GM12878 (cell line): ENCODE data around the gene CBX7. TPM values are rescaled to one million over a fixed set of nuclear protein-coding genes. Genes with fewer than 3 reads are reported as not detected.

ENCODE experiments used
- ATF2 ChIP-seq: IDR thresholded peaks from 2 replicates; pipeline ENCODE4 v1.6.1; 2012; ENCODE audit warnings: low read length, inconsistent platforms
- BCL11A ChIP-seq: IDR thresholded peaks from 2 replicates; pipeline ENCODE4 v1.6.1; 2011; ENCODE audit warnings: low read depth, low read length
- BMI1 ChIP-seq: fragments of 450-650 bp; IDR thresholded peaks from 2 replicates; pipeline ENCODE4 v1.6.1; 2016; ENCODE audit warnings: mild to moderate bottlenecking, moderate library complexity, borderline replicate concordance
- CHD2 ChIP-seq: IDR thresholded peaks from 2 replicates; pipeline ENCODE4 v1.6.1; 2011; ENCODE audit warnings: low read depth, low read length, improper control_type of control experiment, borderline replicate concordance
- DPF2 ChIP-seq: fragments of 450-650 bp; IDR thresholded peaks from 2 replicates; pipeline ENCODE4 v1.6.1; 2017; ENCODE audit warnings: mild to moderate bottlenecking
- GABPA ChIP-seq: IDR thresholded peaks from 2 replicates; pipeline ENCODE4 v1.6.1; 2014; ENCODE audit warnings: antibody characterized with exemption, low read depth, mild to moderate bottlenecking, inconsistent platforms
- HSF1 ChIP-seq: fragments of 150-350 bp; IDR thresholded peaks from 2 replicates; pipeline ENCODE4 v1.6.1; 2014; ENCODE audit warnings: mild to moderate bottlenecking, low read depth, low read length
- LARP7 ChIP-seq: fragments of 450-650 bp; IDR thresholded peaks from 2 replicates; pipeline ENCODE4 v1.6.1; 2017; ENCODE audit warnings: mild to moderate bottlenecking
- MYB ChIP-seq: fragments of 150-350 bp; IDR thresholded peaks from 2 replicates; pipeline ENCODE4 v1.6.1; 2014; ENCODE audit warnings: mild to moderate bottlenecking, low read depth, low read length, borderline replicate concordance
- PBX3 ChIP-seq: IDR thresholded peaks from 2 replicates; pipeline ENCODE4 v1.6.1; 2011; ENCODE audit warnings: mild to moderate bottlenecking, low read depth, low read length, moderate library complexity; ENCODE audit not compliant: insufficient replicate concordance
- POLR2A ChIP-seq: IDR thresholded peaks from 2 replicates; pipeline ENCODE4 v1.6.1; 2011; ENCODE audit warnings: low read depth, mild to moderate bottlenecking, low read length
- POLR2AphosphoS5 ChIP-seq: IDR thresholded peaks from 2 replicates; pipeline ENCODE4 v1.6.1; 2011; ENCODE audit warnings: mild to moderate bottlenecking, low read length, inconsistent platforms
- POU2F2 ChIP-seq: IDR thresholded peaks from 3 replicates; pipeline ENCODE4 v1.6.1; 2011; ENCODE audit warnings: low read depth, mild to moderate bottlenecking, low read length, borderline replicate concordance
- RB1 ChIP-seq: fragments of 450-650 bp; formaldehyde crosslinking; IDR thresholded peaks from 2 replicates; pipeline ENCODE4 v1.6.1; 2017; ENCODE audit warnings: mild to moderate bottlenecking, borderline replicate concordance
- RCOR1 ChIP-seq: conservative IDR thresholded peaks from 2 replicates; pipeline ENCODE4 v1.6.1; 2012; ENCODE audit warnings: low read depth, low read length, improper control_type of control experiment
- SMAD1 ChIP-seq: fragments of 450-650 bp; IDR thresholded peaks from 2 replicates; pipeline ENCODE4 v1.6.1; 2018; ENCODE audit warnings: mild to moderate bottlenecking, low read depth; ENCODE audit not compliant: partially characterized antibody
- SREBF2 ChIP-seq: IDR thresholded peaks from 2 replicates; pipeline ENCODE4 v1.6.1; 2012; ENCODE audit warnings: mild to moderate bottlenecking, low read length
- ZNF217 ChIP-seq: fragments of 450-650 bp; IDR thresholded peaks from 2 replicates; pipeline ENCODE4 v1.6.1; 2017; ENCODE audit warnings: antibody characterized with exemption, mild to moderate bottlenecking
- ZNF592 ChIP-seq: fragments of 450-650 bp; IDR thresholded peaks from 2 replicates; pipeline ENCODE4 v1.6.1; 2017; ENCODE audit warnings: mild to moderate bottlenecking, moderate library complexity
- ZZZ3 ChIP-seq: IDR thresholded peaks from 2 replicates; pipeline ENCODE4 v1.6.1; 2011; ENCODE audit warnings: low read depth; ENCODE audit not compliant: control insufficient read depth, insufficient read length
- polyA plus RNA-seq, 11 experiments: library from polyadenylated mRNA; depleted of rRNA in 4 of 11; unstranded in 6 of 11; stranded (reverse) in 5 of 11; fragments of >200 nt; fragmentation: Nextera tagmentation in 4 of 11; fragmentation: Illumina TruSeq in 1 of 11; extraction: Ambion mirVana in 4 of 11; extraction: Trizol in 1 of 11; gene quantifications; 1 replicate in 1 of 11; 2 replicates in 10 of 11; pipeline versions ENCODE4 v1.2.1 to v1.2.3, GENCODE V29; 2011 to 2016; ENCODE audit warnings: inconsistent platforms in 2 of 11, missing spikeins in 2 of 11, low read depth in 1 of 11
- total RNA-seq, 4 experiments: library from RNA; depleted of rRNA in 3 of 4; stranded (reverse); fragments of >200 nt in 3 of 4; fragmentation: Illumina TruSeq in 1 of 4; extraction: Trizol in 1 of 4; gene quantifications; 2 replicates each; pipeline versions ENCODE4 v1.2.1 to v1.2.3, GENCODE V29; 2013 to 2021

The CBX7 gene
- total and polyA plus RNA-seq, 10 of the 15 experiments (the other 5 are each of a cell fraction or from before 2014, with no cell fraction given): 0.18 to 17.2 (median 5.6) TPM

- TF ChIP-seq SREBF2: no peak
- TF ChIP-seq POU2F2: peak; percentile 42; the same call in 2 of the 3 replicates
- no peak for TF ChIP-seq BMI1
- 0 out of 2 replicates have a peak, but pooled peaks have one; percentile 58 for TF ChIP-seq DPF2
- peak; percentile 73 for TF ChIP-seq CHD2
- no peak for TF ChIP-seq ZZZ3
- TF ChIP-seq RB1: no peak
- no peak for TF ChIP-seq SMAD1
- TF ChIP-seq BCL11A: no peak
- peak; percentile 50 for TF ChIP-seq POLR2A
- TF ChIP-seq ATF2: no peak
- TF ChIP-seq ZNF592: peak; percentile 62; the same call in 1 of the 2 replicates
- TF ChIP-seq MYB: no peak
- TF ChIP-seq HSF1: no peak
- TF ChIP-seq RCOR1: no peak; the same call in 1 of the 2 replicates
- no peak for TF ChIP-seq PBX3
- TF ChIP-seq LARP7: peak; percentile 23; the same call in 1 of the 2 replicates
- peak; percentile 87 for TF ChIP-seq POLR2AphosphoS5
- no peak for TF ChIP-seq GABPA
- peak; percentile 92 for TF ChIP-seq ZNF217
These were observed 3.5 kb downstream of the CBX7 start (continued) for GRCh38 chr22:39148727-39149535.
